ENCODE measurements around the gene CA12. TPM values are rescaled to one million over a fixed set of nuclear protein-coding genes. Genes with fewer than 3 reads are reported as not detected.

Gene CA12
- polyA plus RNA-seq, 4 donors, result 0.27 to 24.8 (median 1.8) TPM; not detected in 1

DNA sequence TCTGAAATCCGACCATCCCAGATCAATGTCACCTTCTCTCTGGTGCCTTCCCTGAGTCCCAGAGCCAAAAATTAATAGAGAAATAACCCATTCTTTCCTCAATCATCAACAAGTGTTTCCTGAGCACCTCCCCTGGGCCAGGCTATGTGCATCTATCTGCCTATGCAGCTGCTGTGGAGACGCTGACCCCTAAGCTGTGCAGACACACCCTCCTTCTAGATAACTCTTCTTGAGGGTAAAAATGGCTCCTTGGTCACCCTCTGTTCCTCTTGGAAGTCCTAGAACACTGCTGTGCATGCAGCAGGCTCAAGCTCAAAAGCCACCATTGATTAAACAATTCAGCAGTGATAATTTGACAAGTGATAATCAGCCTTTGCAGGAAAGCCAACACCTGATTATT lies 18.4 kb downstream of the CA12 start:
- Histone ChIP-seq H3K4me1 (ENCODE audit: control insufficient read depth in 3 of 3, insufficient read depth in 2 of 3, low read depth in 1 of 3, low read length in 2 of 3) (no peaks in the 10 kb centered on the region), H3K4me3 (ENCODE audit: low read depth in 1 of 3, low read length in 3 of 3) (no peak overlapping the region), H3K27me3 (ENCODE audit: control insufficient read depth in 3 of 3, insufficient read depth in 3 of 3, low read length in 3 of 3) (peaks cover 0 to 3% (median 0%) of the 10 kb centered on the region in 3 donors), H3K27ac (ENCODE audit: low read depth in 1 of 3, low read length in 2 of 3) (no peak overlapping the region), H3K36me3 (ENCODE audit: control insufficient read depth in 3 of 3, insufficient read depth in 2 of 3, low read depth in 1 of 3, low read length in 3 of 3) (no peaks in the 10 kb centered on the region), H3K9me3 (ENCODE audit: control insufficient read depth in 2 of 2, insufficient read depth in 1 of 2, low read depth in 1 of 2, low read length in 1 of 2) (peaks cover 0 to 6% of the 10 kb centered on the region in 2 donors)
- FAIRE-seq, result no peak
- WGBS, 3 donors, result 60 to 75% (median 70%) methylated on average over 2 of the region's 2 CpGs
- no peak for DNase-seq

- WGBS, 3 donors, result 81 to 94% (median 87%) methylated on average over 7 of the region's 7 CpGs
- Histone ChIP-seq H3K27ac (ENCODE audit: low read depth in 1 of 3, low read length in 2 of 3) (no peak overlapping the region), H3K9me3 (ENCODE audit: control insufficient read depth in 2 of 2, insufficient read depth in 1 of 2, low read depth in 1 of 2, low read length in 1 of 2) (peaks cover 0 to 6% of the 10 kb centered on the region in 2 donors), H3K4me3 (ENCODE audit: low read depth in 1 of 3, low read length in 3 of 3) (no peak overlapping the region), H3K36me3 (ENCODE audit: control insufficient read depth in 3 of 3, insufficient read depth in 2 of 3, low read depth in 1 of 3, low read length in 3 of 3) (no peaks in the 10 kb centered on the region), H3K27me3 (ENCODE audit: control insufficient read depth in 3 of 3, insufficient read depth in 3 of 3, low read length in 3 of 3) (peaks cover 0 to 3% (median 0%) of the 10 kb centered on the region in 3 donors), H3K4me1 (ENCODE audit: control insufficient read depth in 3 of 3, insufficient read depth in 2 of 3, low read depth in 1 of 3, low read length in 2 of 3) (no peaks in the 10 kb centered on the region)
- FAIRE-seq (no peak), DNase-seq (no peak)
These were observed 18.8 kb downstream of the CA12 start for GRCh38 chr15:63362885-63363284.

DNA sequence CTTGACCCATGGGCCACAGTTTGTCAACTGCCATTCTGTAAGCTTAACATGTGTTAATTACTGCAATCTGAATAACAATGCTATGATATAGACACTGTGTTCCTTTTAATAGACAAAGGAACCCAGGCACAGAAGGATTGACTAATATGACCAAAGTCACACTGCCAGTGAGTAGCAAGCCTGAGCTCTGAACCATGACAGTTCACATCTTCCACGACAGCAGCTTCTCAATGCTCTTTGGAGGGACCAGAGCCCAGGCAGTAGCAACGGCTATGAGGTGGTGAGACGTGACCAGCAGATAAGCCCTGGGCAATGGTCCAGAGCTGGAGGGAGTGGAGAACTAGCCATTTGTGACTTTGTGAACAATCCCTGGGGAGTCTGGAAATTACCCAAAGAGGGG lies 19.4 kb downstream of the CA12 start:
- FAIRE-seq, result no peak
- DNase-seq, result peak in 1 of 2 donors; percentile 23
- whole genome bisulfite sequencing, 3 donors, result 7 to 54% (median 27%) methylated on average over 3 of the region's 3 CpGs

DNA sequence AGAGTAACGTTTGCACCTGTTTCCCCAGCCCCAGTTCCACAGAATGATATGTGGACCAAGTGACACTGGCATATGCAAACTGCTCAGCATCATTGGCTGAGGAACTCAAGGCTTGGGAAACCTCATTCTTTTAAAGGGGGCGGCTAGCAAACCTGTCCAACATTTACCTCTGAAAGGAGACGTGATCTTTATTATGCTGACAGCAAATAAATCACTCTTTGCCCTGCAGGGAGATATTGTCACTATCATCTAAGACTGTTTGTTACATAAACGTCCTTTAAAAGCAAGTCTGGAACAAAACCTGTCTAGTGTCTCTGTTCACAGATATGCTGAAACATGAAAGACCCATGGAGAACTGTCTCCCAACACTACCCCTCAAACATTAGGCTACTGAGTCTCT lies 21.5 kb downstream of the CA12 start:
- no peak for DNase-seq
- Histone ChIP-seq H3K36me3 (ENCODE audit: control insufficient read depth in 3 of 3, insufficient read depth in 2 of 3, low read depth in 1 of 3, low read length in 3 of 3) (no peaks in the 10 kb centered on the region), H3K27ac (ENCODE audit: low read depth in 1 of 3, low read length in 2 of 3) (no peak overlapping the region), H3K4me3 (ENCODE audit: low read depth in 1 of 3, low read length in 3 of 3) (no peak overlapping the region), H3K9me3 (ENCODE audit: control insufficient read depth in 2 of 2, insufficient read depth in 1 of 2, low read depth in 1 of 2, low read length in 1 of 2) (peaks cover 0 to 6% of the 10 kb centered on the region in 2 donors), H3K4me1 (ENCODE audit: control insufficient read depth in 3 of 3, insufficient read depth in 2 of 3, low read depth in 1 of 3, low read length in 2 of 3) (peaks cover 0 to 16% (median 0%) of the 10 kb centered on the region in 3 donors), H3K27me3 (ENCODE audit: control insufficient read depth in 3 of 3, insufficient read depth in 3 of 3, low read length in 3 of 3) (peaks cover 0 to 3% (median 0%) of the 10 kb centered on the region in 3 donors)
- FAIRE-seq, result no peak
- WGBS, 3 donors, result 66 to 76% (median 76%) methylated on average over 4 of the region's 4 CpGs

More for the DNA sequence above, 19.4 kb downstream of the CA12 start:
- Histone ChIP-seq H3K4me1 (ENCODE audit: control insufficient read depth in 3 of 3, insufficient read depth in 2 of 3, low read depth in 1 of 3, low read length in 2 of 3) (peaks cover 0 to 3% (median 0%) of the 10 kb centered on the region in 3 donors), H3K27me3 (ENCODE audit: control insufficient read depth in 3 of 3, insufficient read depth in 3 of 3, low read length in 3 of 3) (peaks cover 0 to 3% (median 0%) of the 10 kb centered on the region in 3 donors), H3K27ac (ENCODE audit: low read depth in 1 of 3, low read length in 2 of 3) (no peak overlapping the region), H3K36me3 (ENCODE audit: control insufficient read depth in 3 of 3, insufficient read depth in 2 of 3, low read depth in 1 of 3, low read length in 3 of 3) (no peaks in the 10 kb centered on the region), H3K4me3 (ENCODE audit: low read depth in 1 of 3, low read length in 3 of 3) (no peak overlapping the region), H3K9me3 (ENCODE audit: control insufficient read depth in 2 of 2, insufficient read depth in 1 of 2, low read depth in 1 of 2, low read length in 1 of 2) (peaks cover 0 to 6% of the 10 kb centered on the region in 2 donors)

- peaks cover 0 to 6% of the 10 kb centered on the region in 2 donors for H3K9me3 ChIP-seq (ENCODE audit: control insufficient read depth in 2 of 2, insufficient read depth in 1 of 2, low read depth in 1 of 2, low read length in 1 of 2)
- peak overlapping the region in 1 of 3 donors; percentile 1 for H3K27ac ChIP-seq (ENCODE audit: low read depth in 1 of 3, low read length in 2 of 3)
- no peaks in the 10 kb centered on the region for H3K27me3 ChIP-seq (ENCODE audit: control insufficient read depth in 3 of 3, insufficient read depth in 3 of 3, low read length in 3 of 3)
- peaks cover 0 to 28% (median 0%) of the 10 kb centered on the region in 3 donors for H3K4me1 ChIP-seq (ENCODE audit: control insufficient read depth in 3 of 3, insufficient read depth in 2 of 3, low read depth in 1 of 3, low read length in 2 of 3)
- DNase-seq (no peak), FAIRE-seq (no peak)
- no peak overlapping the region for H3K4me3 ChIP-seq (ENCODE audit: low read depth in 1 of 3, low read length in 3 of 3)
- WGBS, 3 donors, result 83 to 86% (median 85%) methylated on average over 15 of the region's 15 CpGs
- no peaks in the 10 kb centered on the region for H3K36me3 ChIP-seq (ENCODE audit: control insufficient read depth in 3 of 3, insufficient read depth in 2 of 3, low read depth in 1 of 3, low read length in 3 of 3)
These were observed 23.2 kb downstream of the CA12 start for GRCh38 chr15:63358241-63359029.

GRCh38 chr15:63357731-63358130 lies 23.9 kb downstream of the CA12 start:
- Histone ChIP-seq H3K4me3 (ENCODE audit: low read depth in 1 of 3, low read length in 3 of 3) (no peak overlapping the region), H3K9me3 (ENCODE audit: control insufficient read depth in 2 of 2, insufficient read depth in 1 of 2, low read depth in 1 of 2, low read length in 1 of 2) (peaks cover 0 to 6% of the 10 kb centered on the region in 2 donors), H3K27me3 (ENCODE audit: control insufficient read depth in 3 of 3, insufficient read depth in 3 of 3, low read length in 3 of 3) (no peaks in the 10 kb centered on the region), H3K27ac (ENCODE audit: low read depth in 1 of 3, low read length in 2 of 3) (peak overlapping the region in 1 of 3 donors; percentile 3), H3K4me1 (ENCODE audit: control insufficient read depth in 3 of 3, insufficient read depth in 2 of 3, low read depth in 1 of 3, low read length in 2 of 3) (peaks cover 0 to 28% (median 0%) of the 10 kb centered on the region in 3 donors), H3K36me3 (ENCODE audit: control insufficient read depth in 3 of 3, insufficient read depth in 2 of 3, low read depth in 1 of 3, low read length in 3 of 3) (no peaks in the 10 kb centered on the region)
- DNase-seq (peak; percentile 11 to 61), FAIRE-seq (no peak)
- WGBS, 3 donors, result 17 to 63% (median 36%) methylated on average over 3 of the region's 3 CpGs

DNA sequence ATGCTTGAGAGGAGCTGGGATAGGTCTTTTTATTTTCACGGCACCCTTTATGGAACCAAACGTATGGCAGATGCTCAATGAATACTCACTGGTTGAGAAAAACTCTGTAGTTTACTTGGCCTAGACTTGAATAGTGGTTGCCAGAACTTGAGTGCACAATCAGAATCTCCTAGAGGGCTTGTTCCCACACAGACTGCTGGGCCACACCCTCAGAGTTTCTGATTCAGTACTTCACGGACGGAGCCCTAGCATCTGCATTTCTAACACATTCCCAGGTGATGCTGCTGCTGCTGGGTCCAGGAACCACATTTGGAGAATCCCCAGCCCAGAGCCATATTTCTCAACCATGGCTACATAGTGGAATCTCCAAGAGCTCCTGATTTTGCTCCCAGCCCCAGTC lies 24.6 kb downstream of the CA12 start:
- no peak overlapping the region for H3K4me3 ChIP-seq (ENCODE audit: low read depth in 1 of 3, low read length in 3 of 3)
- DNase-seq, result no peak
- peak overlapping the region in 1 of 3 donors; percentile 3 for H3K27ac ChIP-seq (ENCODE audit: low read depth in 1 of 3, low read length in 2 of 3)
- H3K9me3 ChIP-seq (ENCODE audit: control insufficient read depth in 2 of 2, insufficient read depth in 1 of 2, low read depth in 1 of 2, low read length in 1 of 2), result peaks cover 0 to 6% of the 10 kb centered on the region in 2 donors
- no peaks in the 10 kb centered on the region for H3K27me3 ChIP-seq (ENCODE audit: control insufficient read depth in 3 of 3, insufficient read depth in 3 of 3, low read length in 3 of 3)
- WGBS, 3 donors, result 66 to 73% (median 70%) methylated on average over 4 of the region's 4 CpGs
- FAIRE-seq, result no peak
- H3K4me1 ChIP-seq (ENCODE audit: control insufficient read depth in 3 of 3, insufficient read depth in 2 of 3, low read depth in 1 of 3, low read length in 2 of 3), result peaks cover 0 to 28% (median 0%) of the 10 kb centered on the region in 3 donors
- no peaks in the 10 kb centered on the region for H3K36me3 ChIP-seq (ENCODE audit: control insufficient read depth in 3 of 3, insufficient read depth in 2 of 3, low read depth in 1 of 3, low read length in 3 of 3)

DNA sequence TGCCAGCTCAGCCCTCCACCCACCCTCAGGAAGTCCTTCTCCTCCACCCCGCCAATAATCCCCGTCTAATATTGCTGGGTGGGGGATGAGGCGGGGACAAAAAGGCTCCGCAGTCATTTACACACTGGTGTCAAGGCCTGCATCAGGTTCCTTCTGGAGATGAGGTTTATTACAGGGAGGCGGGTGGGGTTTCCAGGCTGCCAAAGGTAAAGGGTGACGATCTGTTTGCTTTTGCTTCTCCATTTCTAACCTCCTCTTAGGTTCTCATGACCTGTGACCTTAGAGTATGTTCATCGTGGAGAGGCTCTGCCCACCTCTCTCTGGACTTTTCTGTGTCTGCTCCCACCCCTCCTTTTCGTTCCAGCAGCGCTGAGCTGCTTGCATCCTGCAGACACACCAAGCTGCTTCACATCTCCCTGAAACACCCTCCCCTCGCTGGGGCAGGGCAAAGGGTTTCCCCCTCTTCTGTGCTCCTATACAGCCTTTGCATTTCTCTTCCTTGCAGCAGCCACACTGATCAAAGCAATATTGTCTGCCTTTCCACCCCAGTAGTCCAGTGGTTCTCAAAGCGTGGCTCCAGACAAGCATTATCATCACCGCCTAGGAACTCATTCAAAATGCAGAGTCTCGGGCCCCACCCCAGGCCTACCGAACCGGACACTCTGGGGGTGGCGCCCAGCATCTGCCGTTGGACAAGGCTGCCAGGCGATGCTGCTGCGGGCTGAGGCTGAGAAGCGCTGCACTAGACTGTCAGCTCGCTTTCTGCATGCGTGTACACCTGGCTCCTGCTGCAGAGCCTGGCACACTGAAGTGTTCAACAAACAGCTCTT lies 26.6 kb downstream of the CA12 start:
- Histone ChIP-seq H3K4me3 (ENCODE audit: low read depth in 1 of 3, low read length in 3 of 3) (no peak overlapping the region), H3K36me3 (ENCODE audit: control insufficient read depth in 3 of 3, insufficient read depth in 2 of 3, low read depth in 1 of 3, low read length in 3 of 3) (no peaks in the 10 kb centered on the region), H3K27ac (ENCODE audit: low read depth in 1 of 3, low read length in 2 of 3) (peak overlapping the region in 1 of 3 donors; percentile 56), H3K27me3 (ENCODE audit: control insufficient read depth in 3 of 3, insufficient read depth in 3 of 3, low read length in 3 of 3) (no peaks in the 10 kb centered on the region), H3K9me3 (ENCODE audit: control insufficient read depth in 2 of 2, insufficient read depth in 1 of 2, low read depth in 1 of 2, low read length in 1 of 2) (peaks cover 0 to 5% of the 10 kb centered on the region in 2 donors), H3K4me1 (ENCODE audit: control insufficient read depth in 3 of 3, insufficient read depth in 2 of 3, low read depth in 1 of 3, low read length in 2 of 3) (peaks cover 0 to 28% (median 0%) of the 10 kb centered on the region in 3 donors)
- 45 to 66% (median 56%) methylated on average over 22 of the region's 22 CpGs for WGBS, 3 donors
- DNase-seq, result peak; percentile 49 to 53
- FAIRE-seq, result no peak
